ENCODE results near the gene PGAP3. TPM values are rescaled to one million over a fixed set of nuclear protein-coding genes. Genes with fewer than 3 reads are reported as not detected.
A peak's percentile ranks its signal among the peaks of the same experiment; 100 is the strongest.

The PGAP3 gene
- total RNA-seq, 1 experiment from 2014 or later: 9.5 TPM

- Histone ChIP-seq H3K27me3 (no peaks in the 10 kb centered on the region), H3K4me3 (no peak overlapping the region), H3K9me3 (no peaks in the 10 kb centered on the region), H3K36me3 (no peaks in the 10 kb centered on the region)
- DNase-seq: no peak
These were observed 17.7 kb downstream of the PGAP3 start for GRCh38 chr17:39669897-39670735.

DNA sequence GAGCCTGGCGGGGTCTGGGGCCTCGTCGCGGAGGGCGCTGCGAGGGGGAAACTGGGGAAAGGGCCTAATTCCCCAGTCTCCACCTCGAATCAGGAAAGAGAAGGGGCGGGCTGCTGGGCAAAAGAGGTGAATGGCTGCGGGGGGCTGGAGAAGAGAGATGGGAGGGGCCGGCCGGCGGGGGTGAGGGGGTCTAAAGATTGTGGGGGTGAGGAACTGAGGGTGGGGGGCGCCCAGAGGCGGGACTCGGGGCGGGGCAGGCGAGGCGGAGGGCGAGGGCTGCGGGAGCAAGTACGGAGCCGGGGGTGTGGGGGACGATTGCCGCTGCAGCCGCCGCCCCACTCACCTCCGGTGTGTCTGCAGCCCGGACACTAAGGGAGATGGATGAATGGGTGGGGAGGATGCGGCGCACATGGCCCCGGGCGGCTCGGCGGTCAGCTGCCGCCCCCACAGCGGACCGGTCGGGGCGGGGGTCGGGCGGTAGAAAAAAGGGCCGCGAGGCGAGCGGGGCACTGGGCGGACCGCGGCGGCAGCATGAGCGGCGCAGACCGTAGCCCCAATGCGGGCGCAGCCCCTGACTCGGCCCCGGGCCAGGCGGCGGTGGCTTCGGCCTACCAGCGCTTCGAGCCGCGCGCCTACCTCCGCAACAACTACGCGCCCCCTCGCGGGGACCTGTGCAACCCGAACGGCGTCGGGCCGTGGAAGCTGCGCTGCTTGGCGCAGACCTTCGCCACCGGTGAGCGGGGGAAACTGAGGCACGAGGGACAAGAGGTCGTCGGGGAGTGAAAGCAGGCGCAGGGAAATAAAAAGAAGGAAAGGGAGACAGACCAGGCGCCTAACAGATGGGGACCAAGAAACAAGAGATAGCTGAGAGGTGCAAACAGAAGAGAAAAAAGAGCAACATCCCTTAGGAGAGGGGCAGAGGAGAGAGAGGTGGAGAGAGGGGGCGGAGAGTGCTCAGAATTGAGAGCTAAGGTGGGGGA, 19.6 kb downstream of the PGAP3 start, which contains the start of gene PNMT:
Gene PNMT (plus strand): TSS at position 509 of the 980 bp plus-strand sequence. CDS start 23 bp downstream, at position 532.
- Histone ChIP-seq H3K36me3 (no peaks in the 10 kb centered on the region), H3K9me3 (no peaks in the 10 kb centered on the region), H3K4me3 (no peak within 1 kb of the TSS), H3K27me3 (no peaks in the 10 kb centered on the region)
- DNase-seq: peak; percentile 46

DNA sequence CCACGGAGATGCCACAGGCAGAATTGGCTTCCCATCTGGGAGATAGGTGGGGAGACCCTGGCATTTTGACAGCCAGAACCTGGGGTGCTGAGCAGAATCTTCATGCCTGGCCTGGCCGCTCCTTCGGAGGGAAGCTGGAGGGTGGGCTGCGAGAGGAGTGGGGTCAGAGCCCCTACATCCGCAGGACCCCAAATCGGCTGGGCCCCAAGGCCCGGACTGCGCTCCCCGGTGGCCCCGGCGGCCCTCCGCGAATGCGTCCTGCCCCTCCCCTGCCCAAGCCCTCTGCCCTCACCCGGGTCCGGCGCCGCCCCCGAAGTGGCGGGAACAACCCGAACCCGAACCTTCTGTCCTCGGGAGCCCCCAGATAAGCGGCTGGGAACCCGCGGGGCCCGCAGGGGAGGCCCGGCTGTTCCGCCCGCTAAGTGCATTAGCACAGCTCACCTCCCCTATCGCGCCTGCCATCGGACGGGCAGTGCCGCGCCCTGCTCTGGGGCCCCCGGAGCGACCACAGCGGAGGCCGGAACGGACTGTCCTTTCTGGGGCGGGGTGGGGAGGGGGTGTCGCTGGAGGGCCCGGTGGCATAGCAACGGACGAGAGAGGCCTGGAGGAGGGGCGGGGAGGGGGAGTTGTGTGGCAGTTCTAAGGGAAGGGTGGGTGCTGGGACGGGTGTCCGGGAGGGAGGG, 20.5 kb downstream of the PGAP3 start:
- H3K4me3 ChIP-seq: no peak overlapping the region

GRCh38 chr17:39666601-39667261, 21.1 kb downstream of the PGAP3 start:
- Histone ChIP-seq H3K27me3 (no peaks in the 10 kb centered on the region), H3K36me3 (peaks cover 9% of the 10 kb centered on the region), H3K9me3 (no peaks in the 10 kb centered on the region), H3K4me3 (no peak overlapping the region)
- DNase-seq: peak; percentile 79

More for the DNA sequence above, 20.5 kb downstream of the PGAP3 start:
- no peaks in the 10 kb centered on the region for H3K27me3 ChIP-seq
- H3K9me3 ChIP-seq: no peaks in the 10 kb centered on the region
- peaks cover 4% of the 10 kb centered on the region for H3K36me3 ChIP-seq
- no peak for DNase-seq

DNA sequence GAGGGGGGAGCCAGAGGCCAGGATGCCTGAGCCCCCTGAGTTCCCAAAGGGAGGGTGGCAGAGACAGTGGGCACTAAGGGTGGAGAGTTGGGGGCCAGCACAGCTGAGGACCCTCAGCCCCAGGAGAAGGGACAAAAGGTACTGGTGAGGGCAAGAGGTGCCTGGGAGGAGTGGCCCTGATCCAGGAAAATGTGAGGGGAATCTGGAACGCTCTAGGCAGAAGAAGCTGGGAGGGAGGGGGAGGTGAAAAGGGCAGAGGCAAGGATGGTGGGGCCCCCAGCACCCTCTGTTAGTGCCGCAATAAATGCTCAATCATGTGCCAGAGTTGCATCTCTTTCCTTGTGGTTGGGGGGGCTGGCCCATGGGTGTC, 21.6 kb downstream of the PGAP3 start:
- H3K4me3 ChIP-seq: no peak overlapping the region
- H3K9me3 ChIP-seq: no peaks in the 10 kb centered on the region
- no peaks in the 10 kb centered on the region for H3K27me3 ChIP-seq
- H3K36me3 ChIP-seq: peaks cover 9% of the 10 kb centered on the region
- peak; percentile 28 for DNase-seq

DNA sequence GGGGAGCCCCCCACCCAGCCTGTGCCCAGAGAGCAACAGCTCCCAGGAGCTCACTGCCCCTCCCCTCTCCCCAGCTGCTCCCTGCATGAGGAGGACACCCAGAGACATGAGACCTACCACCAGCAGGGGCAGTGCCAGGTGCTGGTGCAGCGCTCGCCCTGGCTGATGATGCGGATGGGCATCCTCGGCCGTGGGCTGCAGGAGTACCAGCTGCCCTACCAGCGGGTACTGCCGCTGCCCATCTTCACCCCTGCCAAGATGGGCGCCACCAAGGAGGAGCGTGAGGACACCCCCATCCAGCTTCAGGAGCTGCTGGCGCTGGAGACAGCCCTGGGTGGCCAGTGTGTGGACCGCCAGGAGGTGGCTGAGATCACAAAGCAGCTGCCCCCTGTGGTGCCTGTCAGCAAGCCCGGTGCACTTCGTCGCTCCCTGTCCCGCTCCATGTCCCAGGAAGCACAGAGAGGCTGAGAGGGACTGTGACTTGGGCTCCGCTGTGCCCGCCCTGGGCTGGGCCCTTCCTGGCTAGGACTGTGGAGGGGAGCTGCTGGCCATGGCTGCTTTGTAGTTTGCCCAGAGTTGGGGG, 22.1 kb downstream of the PGAP3 start:
- H3K4me3 ChIP-seq: no peak overlapping the region
- peaks cover 11% of the 10 kb centered on the region for H3K36me3 ChIP-seq
- no peaks in the 10 kb centered on the region for H3K9me3 ChIP-seq
- H3K27me3 ChIP-seq: no peaks in the 10 kb centered on the region
- DNase-seq: peak; percentile 46

DNA sequence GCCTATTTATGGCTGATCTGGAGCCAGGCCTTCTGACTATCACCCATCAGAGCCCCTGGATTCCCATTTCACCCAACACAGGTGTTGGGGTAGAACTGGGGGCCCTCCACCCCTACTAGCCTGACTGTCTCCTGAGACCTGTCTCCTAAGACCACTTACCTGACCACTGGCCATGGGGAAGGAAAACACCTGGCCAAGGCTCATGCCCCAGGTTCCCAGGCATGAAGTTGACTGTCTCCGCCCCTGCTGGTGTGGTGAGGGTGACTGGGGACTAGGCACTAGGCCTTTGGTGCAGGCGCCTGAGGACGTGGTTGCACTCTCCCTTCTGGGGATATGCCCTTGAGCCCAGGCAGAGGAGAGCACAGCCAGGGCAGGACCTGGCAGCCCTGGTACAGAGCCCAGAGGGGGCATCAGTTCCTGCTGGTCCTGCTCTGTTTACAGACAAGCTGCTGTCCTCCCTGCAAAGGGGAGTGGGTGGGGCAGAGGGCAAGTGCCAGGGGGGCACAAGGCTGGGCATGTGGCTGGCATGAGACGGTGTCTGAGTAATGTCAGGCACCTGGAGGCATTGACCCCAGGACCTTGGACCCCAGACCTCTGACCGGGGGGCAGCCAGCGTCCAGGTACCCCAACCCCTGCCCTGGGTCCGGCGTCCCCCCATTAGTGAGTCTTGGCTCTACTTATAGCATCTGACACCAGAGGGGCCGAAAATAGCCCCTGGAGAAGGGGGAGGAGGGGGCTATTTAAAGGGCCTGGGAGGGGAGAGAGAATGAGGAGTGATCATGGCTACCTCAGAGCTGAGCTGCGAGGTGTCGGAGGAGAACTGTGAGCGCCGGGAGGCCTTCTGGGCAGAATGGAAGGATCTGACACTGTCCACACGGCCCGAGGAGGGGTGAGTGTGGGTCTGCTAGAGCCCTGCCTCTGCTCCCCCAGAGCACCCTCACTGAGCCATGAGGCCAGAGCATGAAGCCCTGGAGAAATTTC, 23.0 kb downstream of the PGAP3 start, which contains the start of gene TCAP:
Gene TCAP (plus strand): TSS at position 769 of the 981 bp plus-strand sequence. CDS start 11 bp downstream, at position 780.
- H3K27me3 ChIP-seq: no peaks in the 10 kb centered on the region
- no peak within 1 kb of the TSS for H3K4me3 ChIP-seq
- H3K36me3 ChIP-seq: peaks cover 17% of the 10 kb centered on the region
- no peak for DNase-seq
- no peaks in the 10 kb centered on the region for H3K9me3 ChIP-seq

- Histone ChIP-seq H3K27me3 (no peaks in the 10 kb centered on the region), H3K4me3 (no peak overlapping the region), H3K36me3 (peaks cover 17% of the 10 kb centered on the region), H3K9me3 (no peaks in the 10 kb centered on the region)
- no peak for DNase-seq
These were observed 23.9 kb downstream of the PGAP3 start for GRCh38 chr17:39663688-39664580.

DNA sequence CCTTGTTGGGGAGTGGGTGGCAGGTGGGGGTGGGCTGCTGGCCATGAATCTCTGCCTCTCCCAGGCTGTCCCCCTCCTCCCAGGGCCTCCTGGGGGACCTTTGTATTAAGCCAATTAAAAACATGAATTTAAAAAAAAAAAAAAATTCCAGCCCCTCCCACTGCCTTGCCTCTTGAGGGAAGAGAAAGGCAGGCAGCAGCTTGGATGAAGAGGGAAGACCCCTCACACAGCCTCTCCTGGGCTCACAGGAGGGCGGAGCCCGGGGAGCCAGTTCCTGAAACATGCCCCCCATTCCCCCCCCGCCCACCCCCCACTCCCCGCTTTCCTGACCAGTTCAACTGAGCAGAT, 24.5 kb downstream of the PGAP3 start:
- DNase-seq: no peak
- H3K27me3 ChIP-seq: no peaks in the 10 kb centered on the region
- H3K9me3 ChIP-seq: no peaks in the 10 kb centered on the region
- H3K4me3 ChIP-seq: no peak overlapping the region
- peaks cover 17% of the 10 kb centered on the region for H3K36me3 ChIP-seq

DNA sequence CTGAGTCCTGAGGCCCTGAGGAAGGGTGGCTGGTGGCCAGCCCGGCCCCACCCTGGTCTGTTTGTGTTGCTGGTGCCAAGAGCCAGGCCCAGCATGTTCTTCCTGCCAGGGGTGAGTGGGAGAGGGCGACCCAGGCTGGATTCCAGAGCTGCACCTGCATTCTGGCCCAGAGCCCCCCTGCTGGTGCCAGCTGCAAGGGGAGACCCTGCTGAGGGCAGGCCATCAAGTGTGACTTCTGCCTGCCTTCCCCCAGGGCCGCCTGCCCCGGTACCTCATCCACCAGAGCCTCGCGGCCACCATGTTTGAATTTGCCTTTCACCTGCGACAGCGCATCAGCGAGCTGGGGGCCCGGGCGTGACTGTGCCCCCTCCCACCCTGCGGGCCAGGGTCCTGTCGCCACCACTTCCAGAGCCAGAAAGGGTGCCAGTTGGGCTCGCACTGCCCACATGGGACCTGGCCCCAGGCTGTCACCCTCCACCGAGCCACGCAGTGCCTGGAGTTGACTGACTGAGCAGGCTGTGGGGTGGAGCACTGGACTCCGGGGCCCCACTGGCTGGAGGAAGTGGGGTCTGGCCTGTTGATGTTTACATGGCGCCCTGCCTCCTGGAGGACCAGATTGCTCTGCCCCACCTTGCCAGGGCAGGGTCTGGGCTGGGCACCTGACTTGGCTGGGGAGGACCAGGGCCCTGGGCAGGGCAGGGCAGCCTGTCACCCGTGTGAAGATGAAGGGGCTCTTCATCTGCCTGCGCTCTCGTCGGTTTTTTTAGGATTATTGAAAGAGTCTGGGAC, 25.1 kb downstream of the PGAP3 start:
- H3K36me3 ChIP-seq: peaks cover 17% of the 10 kb centered on the region
- DNase-seq: peak; percentile 38
- no peaks in the 10 kb centered on the region for H3K27me3 ChIP-seq
- no peak overlapping the region for H3K4me3 ChIP-seq
- H3K9me3 ChIP-seq: no peaks in the 10 kb centered on the region

GRCh38 chr17:39661744-39662541, 25.9 kb downstream of the PGAP3 start:
- H3K36me3 ChIP-seq: peaks cover 17% of the 10 kb centered on the region
- H3K9me3 ChIP-seq: no peaks in the 10 kb centered on the region
- H3K4me3 ChIP-seq: no peak overlapping the region
- no peaks in the 10 kb centered on the region for H3K27me3 ChIP-seq
- no peak for DNase-seq

DNA sequence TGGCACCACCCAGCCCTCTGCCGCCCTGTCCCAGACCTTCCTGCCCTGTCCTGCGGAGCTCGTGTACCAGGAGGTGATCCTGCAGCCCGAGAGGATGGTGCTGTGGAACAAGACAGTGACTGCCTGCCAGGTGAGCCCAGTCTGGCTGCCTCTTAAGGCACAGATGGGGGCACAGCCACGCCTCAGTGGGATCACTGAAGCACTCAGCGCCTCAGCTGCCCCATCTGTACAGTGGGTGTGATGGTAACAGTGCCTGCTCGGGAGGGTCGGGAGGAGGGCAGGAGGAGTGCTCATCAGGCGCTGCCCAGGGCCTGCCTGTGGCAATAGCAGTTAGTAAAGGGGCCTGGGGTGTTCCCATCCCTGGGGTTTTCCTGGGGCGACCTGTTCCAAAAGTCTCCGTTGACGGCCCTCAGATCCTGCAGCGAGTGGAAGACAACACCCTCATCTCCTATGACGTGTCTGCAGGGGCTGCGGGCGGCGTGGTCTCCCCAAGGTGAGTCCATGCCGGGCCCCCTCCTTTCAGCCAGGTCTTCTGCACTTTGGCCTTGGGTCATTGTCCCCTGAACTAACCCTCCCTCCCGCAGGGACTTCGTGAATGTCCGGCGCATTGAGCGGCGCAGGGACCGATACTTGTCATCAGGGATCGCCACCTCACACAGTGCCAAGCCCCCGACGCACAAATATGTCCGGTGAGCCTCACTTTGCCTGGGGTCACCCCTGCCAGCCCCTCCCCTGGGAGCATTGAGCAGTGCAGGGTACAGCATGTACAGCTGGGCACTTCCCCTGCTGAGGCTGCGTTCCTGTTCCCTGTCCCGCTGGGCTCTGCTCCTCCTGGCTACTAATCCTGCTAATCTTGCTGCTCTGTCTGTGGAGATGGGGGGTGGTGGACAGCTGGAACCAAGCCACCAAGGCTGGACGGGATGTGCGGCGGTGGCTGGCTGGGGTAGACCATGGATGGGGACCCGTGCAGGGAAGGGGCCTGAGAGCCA, 27.2 kb downstream of the PGAP3 start:
- Histone ChIP-seq H3K4me3 (no peak overlapping the region), H3K27me3 (no peaks in the 10 kb centered on the region), H3K36me3 (peaks cover 17% of the 10 kb centered on the region), H3K9me3 (no peaks in the 10 kb centered on the region)
- no peak for DNase-seq
